Measurements from ENCODE around the gene PI16.

PI16 gene

DNA sequence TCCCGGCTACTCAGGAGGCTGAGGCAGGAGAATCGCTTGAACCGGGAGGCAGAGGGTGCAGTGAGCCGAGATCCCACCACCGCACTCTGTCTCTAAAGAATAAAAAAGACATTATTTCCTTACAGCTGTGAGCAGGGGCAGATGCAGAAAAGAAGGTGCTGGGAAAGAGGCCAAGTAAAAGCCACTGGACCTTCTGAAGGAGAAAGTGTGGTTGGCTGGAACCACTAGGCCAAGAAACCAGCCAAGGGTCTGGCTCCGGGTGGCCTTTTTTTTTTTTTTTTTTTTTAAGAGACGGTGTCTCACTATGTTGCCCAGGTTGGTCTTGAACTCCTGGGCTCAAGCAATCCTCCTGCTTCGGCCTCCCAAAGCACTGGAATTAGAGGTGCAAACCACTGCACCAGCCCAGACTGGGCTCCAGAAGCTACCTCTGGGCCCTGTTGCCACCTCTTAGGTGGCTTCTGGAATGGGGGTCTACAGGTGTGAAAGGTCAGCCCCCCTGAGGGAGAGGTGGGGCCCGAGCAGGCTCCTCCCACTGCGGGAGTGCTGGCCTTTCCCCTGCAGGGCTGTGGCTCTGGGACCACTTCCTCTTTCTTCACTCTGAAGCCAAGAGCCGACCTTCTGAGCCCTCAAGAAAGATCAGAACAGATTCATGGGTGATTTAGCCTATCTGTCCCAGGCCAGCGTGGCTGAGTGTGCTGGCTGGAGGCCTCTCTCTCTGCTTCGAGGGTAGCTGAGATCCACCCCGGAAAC lies 50.7 kb downstream of the PI16 start, which contains the start of gene FGD2:
TSS of gene FGD2 (plus strand) at position 595 of the 750 bp plus-strand sequence. CDS start 163 bp downstream, outside the sequence.
- peak within 1 kb of the TSS; percentile 34; the same call in 1 of the 2 replicates for H3K27ac ChIP-seq (ENCODE audit: low read length)
- H3K9ac ChIP-seq (ENCODE audit: low read length): peak within 1 kb of the TSS; percentile 25; the same call in 1 of the 2 replicates
- no peak for DNase-seq
- no peaks in the 10 kb centered on the region for H3K9me2 ChIP-seq (replicated peaks; ENCODE audit: insufficient read depth, low read length)
- peak within 1 kb of the TSS; percentile 82 for H2AFZ ChIP-seq (ENCODE audit: low read length)
- H3K36me3 ChIP-seq (replicated peaks; ENCODE audit: insufficient read depth, low read length): no peaks in the 10 kb centered on the region
- no peaks in the 10 kb centered on the region for H4K20me1 ChIP-seq (ENCODE audit: insufficient read depth, low read length)
- 0 out of 2 replicates have a peak, but pooled peaks cover 5% of the 10 kb centered on the region for H3F3A ChIP-seq (ENCODE audit: insufficient read depth, low read length)
- no peaks in the 10 kb centered on the region for H3K27me3 ChIP-seq (replicated peaks; ENCODE audit: insufficient read depth, low read length)
- TF ChIP-seq EZH2phosphoT487 (IDR thresholded peaks at IDR 0.05; ENCODE audit: low read length) (no peak), EZH2 (optimal IDR thresholded peaks at IDR 0.05; ENCODE audit: low read depth, low read length) (no peak)
- TF ChIP-seq, protein P1, sequence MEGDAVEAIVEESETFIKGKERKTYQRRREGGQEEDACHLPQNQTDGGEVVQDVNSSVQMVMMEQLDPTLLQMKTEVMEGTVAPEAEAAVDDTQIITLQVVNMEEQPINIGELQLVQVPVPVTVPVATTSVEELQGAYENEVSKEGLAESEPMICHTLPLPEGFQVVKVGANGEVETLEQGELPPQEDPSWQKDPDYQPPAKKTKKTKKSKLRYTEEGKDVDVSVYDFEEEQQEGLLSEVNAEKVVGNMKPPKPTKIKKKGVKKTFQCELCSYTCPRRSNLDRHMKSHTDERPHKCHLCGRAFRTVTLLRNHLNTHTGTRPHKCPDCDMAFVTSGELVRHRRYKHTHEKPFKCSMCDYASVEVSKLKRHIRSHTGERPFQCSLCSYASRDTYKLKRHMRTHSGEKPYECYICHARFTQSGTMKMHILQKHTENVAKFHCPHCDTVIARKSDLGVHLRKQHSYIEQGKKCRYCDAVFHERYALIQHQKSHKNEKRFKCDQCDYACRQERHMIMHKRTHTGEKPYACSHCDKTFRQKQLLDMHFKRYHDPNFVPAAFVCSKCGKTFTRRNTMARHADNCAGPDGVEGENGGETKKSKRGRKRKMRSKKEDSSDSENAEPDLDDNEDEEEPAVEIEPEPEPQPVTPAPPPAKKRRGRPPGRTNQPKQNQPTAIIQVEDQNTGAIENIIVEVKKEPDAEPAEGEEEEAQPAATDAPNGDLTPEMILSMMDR (IDR thresholded peaks at IDR 0.05; ENCODE audit: low read length): no peak
- H3K4me3 ChIP-seq (ENCODE audit: low read length): peak within 1 kb of the TSS; percentile 45; the same call in 1 of the 2 replicates
- H3K9me3 ChIP-seq (replicated peaks; ENCODE audit: insufficient read depth, low read length): no peaks in the 10 kb centered on the region
- peak within 1 kb of the TSS; percentile 89 for H3K4me2 ChIP-seq (ENCODE audit: low read depth, low read length)
- H3K79me2 ChIP-seq (ENCODE audit: low read length): no peaks in the 10 kb centered on the region
- H3K4me1 ChIP-seq (ENCODE audit: low read length): peaks cover 32% of the 10 kb centered on the region

DNA sequence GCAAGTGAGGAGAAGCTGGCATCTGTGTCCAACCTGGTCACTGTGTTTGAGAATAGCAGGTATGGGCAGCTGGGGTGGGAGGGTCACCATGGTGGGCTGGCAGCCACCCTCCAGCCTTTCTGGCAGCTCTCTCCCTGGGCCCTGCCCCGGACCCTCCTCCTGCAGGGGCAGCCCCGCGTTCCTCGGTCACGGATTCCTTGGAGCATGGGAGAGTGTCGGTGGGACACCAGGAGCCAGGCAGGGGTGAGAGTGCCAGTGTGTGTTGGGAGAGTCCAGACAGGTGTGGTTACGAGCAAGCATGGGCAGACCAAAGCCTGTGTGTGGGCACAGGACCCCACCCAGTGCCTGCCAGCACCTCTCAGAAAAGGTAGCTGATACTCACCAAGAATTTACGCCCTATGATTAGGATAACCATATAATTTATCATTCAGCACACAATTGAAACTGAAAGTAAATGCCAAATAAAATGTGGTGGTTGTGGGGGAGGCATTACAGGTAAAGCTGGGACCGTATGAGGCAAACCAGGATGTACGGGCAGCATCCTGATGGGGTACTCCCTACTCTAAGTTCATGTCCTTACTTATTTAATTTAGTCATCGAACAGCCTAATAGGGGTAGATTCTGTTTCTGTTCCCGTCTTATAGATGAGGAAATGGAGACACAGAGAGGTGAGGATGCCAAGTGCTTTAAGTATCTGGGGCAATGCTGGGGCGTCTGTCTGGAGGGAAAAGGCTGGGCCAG lies 51.5 kb downstream of the PI16 start:
- Histone ChIP-seq H3F3A (ENCODE audit: insufficient read depth, low read length) (0 out of 2 replicates have a peak, but pooled peaks cover 5% of the 10 kb centered on the region), H3K4me1 (ENCODE audit: low read length) (peaks cover 32% of the 10 kb centered on the region), H3K9me2 (replicated peaks; ENCODE audit: insufficient read depth, low read length) (no peaks in the 10 kb centered on the region), H3K27ac (ENCODE audit: low read length) (peak overlapping the region; percentile 34; the same call in 1 of the 2 replicates), H3K36me3 (replicated peaks; ENCODE audit: insufficient read depth, low read length) (no peaks in the 10 kb centered on the region), H3K4me2 (ENCODE audit: low read depth, low read length) (peak overlapping the region; percentile 89), H3K79me2 (ENCODE audit: low read length) (no peaks in the 10 kb centered on the region), H3K4me3 (ENCODE audit: low read length) (peak overlapping the region; percentile 45; the same call in 1 of the 2 replicates), H3K9ac (ENCODE audit: low read length) (peak overlapping the region; percentile 25; the same call in 1 of the 2 replicates), H3K27me3 (replicated peaks; ENCODE audit: insufficient read depth, low read length) (no peaks in the 10 kb centered on the region), H4K20me1 (ENCODE audit: insufficient read depth, low read length) (no peaks in the 10 kb centered on the region), H3K9me3 (replicated peaks; ENCODE audit: insufficient read depth, low read length) (no peaks in the 10 kb centered on the region), H2AFZ (ENCODE audit: low read length) (peak overlapping the region; percentile 82)
- DNase-seq: no peak
- TF ChIP-seq, protein P1 (IDR thresholded peaks at IDR 0.05; ENCODE audit: low read length): no peak
- TF ChIP-seq EZH2 (optimal IDR thresholded peaks at IDR 0.05; ENCODE audit: low read depth, low read length) (no peak), EZH2phosphoT487 (IDR thresholded peaks at IDR 0.05; ENCODE audit: low read length) (no peak)

DNA sequence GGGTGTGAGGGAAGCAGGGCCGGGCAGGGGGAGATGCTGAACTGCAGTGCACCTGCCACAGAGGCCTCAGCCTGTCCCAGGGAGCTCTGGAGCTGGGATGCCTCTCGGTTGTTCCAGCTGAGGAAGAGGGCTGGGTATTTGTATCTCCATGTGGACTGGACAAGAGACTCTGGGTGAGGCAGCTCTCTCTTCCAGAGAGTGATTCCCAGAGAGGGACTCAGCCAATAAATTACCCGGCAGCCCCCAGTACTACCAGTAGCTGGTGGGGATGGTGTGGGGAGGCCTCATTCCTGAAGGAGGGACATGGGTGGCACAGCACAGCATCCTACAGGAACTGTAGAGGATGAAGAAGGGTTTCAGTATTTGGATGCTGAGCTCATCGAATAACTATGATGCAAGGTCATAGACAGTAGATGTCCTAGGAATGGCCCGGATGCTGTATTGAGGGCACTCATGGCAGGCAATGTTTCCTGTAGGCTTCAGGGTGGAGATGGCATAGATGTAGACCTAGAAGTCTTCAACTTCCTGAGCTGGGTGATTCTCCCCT lies 52.3 kb downstream of the PI16 start:
- TF ChIP-seq EZH2 (optimal IDR thresholded peaks at IDR 0.05; ENCODE audit: low read depth, low read length) (no peak), EZH2phosphoT487 (IDR thresholded peaks at IDR 0.05; ENCODE audit: low read length) (no peak)
- TF ChIP-seq, protein P1 (IDR thresholded peaks at IDR 0.05; ENCODE audit: low read length): no peak
- H3K9me2 ChIP-seq (replicated peaks; ENCODE audit: insufficient read depth, low read length): no peaks in the 10 kb centered on the region
- H3K27me3 ChIP-seq (replicated peaks; ENCODE audit: insufficient read depth, low read length): no peaks in the 10 kb centered on the region
- no peak overlapping the region for H3K4me3 ChIP-seq (ENCODE audit: low read length)
- no peak overlapping the region for H3K9ac ChIP-seq (ENCODE audit: low read length)
- no peak overlapping the region for H2AFZ ChIP-seq (ENCODE audit: low read length)
- no peaks in the 10 kb centered on the region for H3K36me3 ChIP-seq (replicated peaks; ENCODE audit: insufficient read depth, low read length)
- H3K4me1 ChIP-seq (ENCODE audit: low read length): peaks cover 32% of the 10 kb centered on the region
- no peak overlapping the region for H3K27ac ChIP-seq (ENCODE audit: low read length)
- no peaks in the 10 kb centered on the region for H4K20me1 ChIP-seq (ENCODE audit: insufficient read depth, low read length)
- no peak for DNase-seq
- no peaks in the 10 kb centered on the region for H3K79me2 ChIP-seq (ENCODE audit: low read length)
- H3K4me2 ChIP-seq (ENCODE audit: low read depth, low read length): no peak overlapping the region; the same call in 1 of the 2 replicates
- H3F3A ChIP-seq (ENCODE audit: insufficient read depth, low read length): 0 out of 2 replicates have a peak, but pooled peaks cover 5% of the 10 kb centered on the region
- H3K9me3 ChIP-seq (replicated peaks; ENCODE audit: insufficient read depth, low read length): no peaks in the 10 kb centered on the region

Measured in MM.1S (cell line).